ENCODE results near the gene STAC2. TPM values are rescaled to one million over a fixed set of nuclear protein-coding genes. Genes with fewer than 3 reads are reported as not detected.
A peak's percentile ranks its signal among the peaks of the same experiment; 100 is the strongest.

Gene STAC2
- polyA plus RNA-seq, 1 of the 3 experiments (the other 2 are of a cell fraction) = 0.07 TPM

DNA sequence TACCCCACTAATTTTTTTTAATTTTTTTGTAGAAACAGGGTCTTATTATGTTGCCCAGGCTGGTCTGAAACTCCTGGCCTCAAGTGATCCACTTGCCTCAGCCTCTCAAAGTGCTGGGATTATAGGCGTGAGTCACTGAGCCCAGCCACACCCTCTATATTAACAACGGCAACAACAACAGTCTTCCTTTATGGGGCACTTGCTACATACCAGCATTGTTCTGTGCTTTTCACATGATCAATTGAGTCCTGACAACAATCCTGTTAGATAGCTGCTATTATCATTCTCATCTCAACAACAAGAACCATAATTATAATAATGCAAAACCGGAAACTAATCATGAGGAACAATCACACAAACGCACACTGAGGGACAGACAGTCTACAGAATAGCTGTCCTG lies 47.2 kb downstream of the STAC2 start:
- Histone ChIP-seq H3K4me2 (no peak overlapping the region), H3K79me2 (ENCODE audit: insufficient read depth) (no peaks in the 10 kb centered on the region), H3K9ac (no peak overlapping the region), H3K4me1 (ENCODE audit: control insufficient read depth in 1 of 2, insufficient read depth in 2 of 2, low read depth in 1 of 2, low read length in 1 of 2) (no peaks in the 10 kb centered on the region; a peak in 1 of 4 replicates), H3K4me3 (ENCODE audit: low read depth in 2 of 2, low read length in 1 of 2) (no peak overlapping the region), H4K20me1 (ENCODE audit: insufficient read depth) (no peaks in the 10 kb centered on the region), H3K27ac (ENCODE audit: low read depth in 2 of 2, low read length in 1 of 2) (no peak overlapping the region), H3K27me3 (ENCODE audit: insufficient read depth) (no peaks in the 10 kb centered on the region), H3F3A (replicated peaks; ENCODE audit: insufficient read depth) (peaks cover 3% of the 10 kb centered on the region), H2AFZ (ENCODE audit: low read depth) (no peak overlapping the region), H3K36me3 (replicated peaks in 1 of 2; ENCODE audit: control insufficient read depth in 1 of 2, insufficient read depth in 2 of 2, low read length in 1 of 2) (peaks cover 33% of the 10 kb centered on the region in 2 experiments), H3K9me2 (no peaks in the 10 kb centered on the region), H3K9me3 (no peaks in the 10 kb centered on the region)
- ChIA-PET CTCF (interaction anchor here (1.4 to 6.2 kb wide), 2 partner anchors 13 to 24 kb away, joined by 5 to 71 read pairs; partner anchors contain the start of gene PLXDC1), POLR2A (no interaction called here)
- 81% methylated on average over 4 of the region's 4 CpGs for WGBS (ENCODE audit: low lambda C conversion rate)
- DNase-seq = no peak
- no peak for TF ChIP-seq JUND (IDR thresholded peaks at IDR 0.05)
- TF ChIP-seq, protein P1, sequence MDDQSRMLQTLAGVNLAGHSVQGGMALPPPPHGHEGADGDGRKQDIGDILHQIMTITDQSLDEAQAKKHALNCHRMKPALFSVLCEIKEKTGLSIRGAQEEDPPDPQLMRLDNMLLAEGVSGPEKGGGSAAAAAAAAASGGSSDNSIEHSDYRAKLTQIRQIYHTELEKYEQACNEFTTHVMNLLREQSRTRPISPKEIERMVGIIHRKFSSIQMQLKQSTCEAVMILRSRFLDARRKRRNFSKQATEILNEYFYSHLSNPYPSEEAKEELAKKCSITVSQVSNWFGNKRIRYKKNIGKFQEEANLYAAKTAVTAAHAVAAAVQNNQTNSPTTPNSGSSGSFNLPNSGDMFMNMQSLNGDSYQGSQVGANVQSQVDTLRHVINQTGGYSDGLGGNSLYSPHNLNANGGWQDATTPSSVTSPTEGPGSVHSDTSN (IDR thresholded peaks at IDR 0.05) = no peak
- TF ChIP-seq GATA2 (CRISPR knock-in tag; IDR thresholded peaks at IDR 0.05) = no peak
- TF ChIP-seq EP300 (IDR thresholded peaks at IDR 0.05; ENCODE audit: borderline replicate concordance in 1 of 2, low read depth in 1 of 2, low read length in 1 of 2) = no peak
- no peak for TF ChIP-seq FOXM1 (IDR thresholded peaks at IDR 0.05; ENCODE audit: low read depth)
- no peak for TF ChIP-seq NRF1 (IDR thresholded peaks at IDR 0.05; ENCODE audit: low read depth, low read length)
- TF ChIP-seq TEAD4 (IDR thresholded peaks at IDR 0.05; ENCODE audit: borderline replicate concordance, insufficient read depth) = no peak

GRCh38 chr17:39177256-39177655 lies 48.5 kb downstream of the STAC2 start:
- Histone ChIP-seq H4K20me1 (ENCODE audit: insufficient read depth) (no peaks in the 10 kb centered on the region), H3K79me2 (ENCODE audit: insufficient read depth) (no peaks in the 10 kb centered on the region), H3K36me3 (replicated peaks in 1 of 2; ENCODE audit: control insufficient read depth in 1 of 2, insufficient read depth in 2 of 2, low read length in 1 of 2) (peaks cover 25 to 27% of the 10 kb centered on the region in 2 experiments), H3K9me3 (no peaks in the 10 kb centered on the region), H2AFZ (ENCODE audit: low read depth) (no peak overlapping the region), H3K9me2 (no peaks in the 10 kb centered on the region), H3F3A (replicated peaks; ENCODE audit: insufficient read depth) (peaks cover 3% of the 10 kb centered on the region), H3K27ac (ENCODE audit: low read depth in 2 of 2, low read length in 1 of 2) (no peak overlapping the region), H3K27me3 (ENCODE audit: insufficient read depth) (no peaks in the 10 kb centered on the region), H3K9ac (no peak overlapping the region), H3K4me1 (ENCODE audit: control insufficient read depth in 1 of 2, insufficient read depth in 2 of 2, low read depth in 1 of 2, low read length in 1 of 2) (no peaks in the 10 kb centered on the region; a peak in 1 of 4 replicates), H3K4me2 (no peak overlapping the region), H3K4me3 (ENCODE audit: low read depth in 2 of 2, low read length in 1 of 2) (no peak overlapping the region)
- ChIA-PET POLR2A (no interaction called here), CTCF (interaction anchor here (6.2 kb wide), 1 partner anchor 23 kb away, joined by 71 read pairs; the partner anchor contains the start of gene PLXDC1)
- peak; percentile 59 for DNase-seq
- WGBS (ENCODE audit: low lambda C conversion rate) = 97% methylated on average over 8 of the region's 12 CpGs
- TF ChIP-seq RCOR1 (IDR thresholded peaks at IDR 0.05; ENCODE audit: low read length) = no peak
- TF ChIP-seq RFX5 (IDR thresholded peaks at IDR 0.05; ENCODE audit: low read length) = no peak
- no peak for TF ChIP-seq JUND (IDR thresholded peaks at IDR 0.05)
- TF ChIP-seq REST (IDR thresholded peaks at IDR 0.05; ENCODE audit: low read depth, low read length) = no peak
- TF ChIP-seq IRF3 (IDR thresholded peaks at IDR 0.05; ENCODE audit: low read depth, low read length) = no peak
- TF ChIP-seq, protein P2, sequence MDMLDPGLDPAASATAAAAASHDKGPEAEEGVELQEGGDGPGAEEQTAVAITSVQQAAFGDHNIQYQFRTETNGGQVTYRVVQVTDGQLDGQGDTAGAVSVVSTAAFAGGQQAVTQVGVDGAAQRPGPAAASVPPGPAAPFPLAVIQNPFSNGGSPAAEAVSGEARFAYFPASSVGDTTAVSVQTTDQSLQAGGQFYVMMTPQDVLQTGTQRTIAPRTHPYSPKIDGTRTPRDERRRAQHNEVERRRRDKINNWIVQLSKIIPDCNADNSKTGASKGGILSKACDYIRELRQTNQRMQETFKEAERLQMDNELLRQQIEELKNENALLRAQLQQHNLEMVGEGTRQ (IDR thresholded peaks at IDR 0.05; ENCODE audit: borderline replicate concordance, low read depth, low read length) = no peak
- TF ChIP-seq CTCF (IDR thresholded peaks at IDR 0.05) = no peak
- no peak for TF ChIP-seq MEF2A (IDR thresholded peaks at IDR 0.05; ENCODE audit: borderline replicate concordance, low read depth)
- TF ChIP-seq RXRA (IDR thresholded peaks at IDR 0.05; ENCODE audit: borderline replicate concordance, low read depth) = no peak
- TF ChIP-seq EP300 (IDR thresholded peaks at IDR 0.05; ENCODE audit: borderline replicate concordance in 1 of 2, low read depth in 1 of 2, low read length in 1 of 2) = no peak
- no peak for TF ChIP-seq FOXM1 (IDR thresholded peaks at IDR 0.05; ENCODE audit: low read depth)
- TF ChIP-seq ZBTB33 (IDR thresholded peaks at IDR 0.05; ENCODE audit: borderline replicate concordance, low read depth) = no peak

Data from SK-N-SH (cell line).